SK-N-SH (cell line): ENCODE results near the gene ZPBP2. TPM values are rescaled to one million over a fixed set of nuclear protein-coding genes. Genes with fewer than 3 reads are reported as not detected.

Source experiments
- CTCF ChIA-PET: fragments of 300-600, 350-600 bp; formaldehyde crosslinking; extraction: SDS; loops from one replicate; lab custom pipeline; 2021; lab: Yijun Ruan, JAX
- POLR2A ChIA-PET: fragments of 350-600 bp; sonication (Branson Sonifier 250); formaldehyde crosslinking; extraction: SDS; loops from one replicate; lab custom pipeline; 2020; ENCODE audit warnings: antibody characterized with exemption, inconsistent platforms; lab: Yijun Ruan, JAX
- DNase-seq: peaks from one replicate; pipeline ENCODE4 v3.0.0; 2012
- H2AFZ ChIP-seq: fragments of 200-600 bp; sonication (generic); 2 replicates; pipeline ENCODE4 v1.8.1; 2016; ENCODE audit warnings: antibody characterized with exemption, mild to moderate bottlenecking, low read depth
- H3F3A ChIP-seq: fragments of 200-600 bp; sonication (generic); replicated peaks from 2 replicates; pipeline ENCODE3; 2016; ENCODE audit warnings: antibody characterized with exemption, mild to moderate bottlenecking; ENCODE audit not compliant: insufficient read depth
- H3K27ac ChIP-seq, 2 experiments: fragments of 200-500 bp in 1 of 2; fragments of 200-600 bp in 1 of 2; sonication (Bioruptor generic) in 1 of 2; sonication (generic), shearing (Covaris generic) in 1 of 2; 2 replicates each; pipeline versions ENCODE4 v1.5.1 to v1.6.1; 2014 to 2016; ENCODE audit warnings: low read depth in 2 of 2, inconsistent platforms in 1 of 2, low read length in 1 of 2, mild to moderate bottlenecking in 1 of 2, mixed read lengths in 1 of 2
- H3K27me3 ChIP-seq: fragments of 200-600 bp; sonication (generic), shearing (Covaris generic); 2 replicates; pipeline ENCODE4 v1.6.1; 2016; ENCODE audit warnings: mixed run types; ENCODE audit not compliant: insufficient read depth
- H3K36me3 ChIP-seq, 2 experiments: fragments of 200-500 bp in 1 of 2; fragments of 200-600 bp in 1 of 2; sonication (Bioruptor generic) in 1 of 2; sonication (generic) in 1 of 2; replicated peaks in 1 of 2; 2 replicates each; pipeline versions ENCODE3 to v1.5.1; 2014 to 2016; ENCODE audit warnings: low read length in 1 of 2, mild to moderate bottlenecking in 1 of 2; ENCODE audit not compliant: insufficient read depth in 2 of 2, control insufficient read depth in 1 of 2
- H3K4me1 ChIP-seq, 2 experiments: fragments of 200-500 bp in 1 of 2; fragments of 200-600 bp in 1 of 2; sonication (Bioruptor generic) in 1 of 2; sonication (generic), shearing (Covaris generic) in 1 of 2; 2 replicates each; pipeline versions ENCODE4 v1.5.1 to v1.6.1; 2014 to 2016; ENCODE audit warnings: low read depth in 1 of 2, low read length in 1 of 2, mixed run types in 1 of 2; ENCODE audit not compliant: insufficient read depth in 2 of 2, control insufficient read depth in 1 of 2
- H3K4me2 ChIP-seq: fragments of 200-600 bp; sonication (generic), shearing (Covaris generic); 2 replicates; pipeline ENCODE4 v1.6.1; 2017; ENCODE audit warnings: mixed run types
- H3K4me3 ChIP-seq, 2 experiments: fragments of 200-500 bp in 1 of 2; fragments of 200-600 bp in 1 of 2; sonication (Bioruptor generic) in 1 of 2; sonication (generic), shearing (Covaris generic) in 1 of 2; 2 replicates each; pipeline versions ENCODE4 v1.5.1 to v1.8.1; 2014 to 2016; ENCODE audit warnings: low read depth in 2 of 2, inconsistent platforms in 1 of 2, low read length in 1 of 2, mild to moderate bottlenecking in 1 of 2, mixed read lengths in 1 of 2, moderate library complexity in 1 of 2
- H3K79me2 ChIP-seq: fragments of 200-600 bp; sonication (generic); 2 replicates; pipeline ENCODE4 v1.8.1; 2017; ENCODE audit warnings: mild to moderate bottlenecking; ENCODE audit not compliant: insufficient read depth
- H3K9ac ChIP-seq: fragments of 200-600 bp; sonication (generic); 2 replicates; pipeline ENCODE4 v1.6.1; 2017; ENCODE audit warnings: mixed run types
- H3K9me2 ChIP-seq: fragments of 200-600 bp; sonication (generic); 2 replicates; pipeline ENCODE4 v1.6.1; 2017; ENCODE audit warnings: mixed run types
- H3K9me3 ChIP-seq: fragments of 200-600 bp; sonication (generic); 2 replicates; pipeline ENCODE4 v1.6.1; 2017; ENCODE audit warnings: mixed run types, mild to moderate bottlenecking, moderate library complexity
- H4K20me1 ChIP-seq: fragments of 200-600 bp; sonication (generic); 2 replicates; pipeline ENCODE4 v1.6.1; 2017; ENCODE audit warnings: mild to moderate bottlenecking, mixed run types; ENCODE audit not compliant: insufficient read depth
- CHD2 ChIP-seq: fragments of 150-350 bp; IDR thresholded peaks from 2 replicates; pipeline ENCODE4 v1.6.1; 2018; ENCODE audit warnings: low read length; ENCODE audit not compliant: partially characterized antibody
- CTCF ChIP-seq: fragments of 200-600 bp; sonication (generic); IDR thresholded peaks from 2 replicates; pipeline ENCODE4 v1.6.1; 2017; ENCODE audit warnings: antibody characterized with exemption, mild to moderate bottlenecking, moderate library complexity
- EP300 ChIP-seq, 2 experiments: IDR thresholded peaks; 2 replicates each; pipeline versions ENCODE4 v1.4.0 to v1.6.1; 2012; ENCODE audit warnings: borderline replicate concordance in 1 of 2, low read depth in 1 of 2, low read length in 1 of 2
- EZH2phosphoT487 ChIP-seq: fragments of 200-600 bp; sonication (generic); IDR thresholded peaks from 2 replicates; pipeline ENCODE4 v1.6.1; 2017; ENCODE audit warnings: low read depth, mixed run types, mild to moderate bottlenecking, antibody characterized with exemption, moderate library complexity, borderline replicate concordance
- GABPA ChIP-seq: IDR thresholded peaks from 2 replicates; pipeline ENCODE4 v1.4.0; 2012; ENCODE audit warnings: low read depth, mild to moderate bottlenecking
- GATA2 ChIP-seq: sonication (generic); formaldehyde crosslinking; IDR thresholded peaks from 2 replicates; pipeline ENCODE4 v1.5.0; 2020; ENCODE audit warnings: mild to moderate bottlenecking, missing genetic modification reagents
- IRF3 ChIP-seq: fragments of 150-350 bp; IDR thresholded peaks from 2 replicates; pipeline ENCODE4 v1.6.1; 2016; ENCODE audit warnings: mild to moderate bottlenecking, low read depth, low read length
- JUND ChIP-seq: IDR thresholded peaks from 2 replicates; pipeline ENCODE4 v1.4.0; 2012
- MEF2A ChIP-seq: IDR thresholded peaks from 2 replicates; pipeline ENCODE4 v1.4.0; 2012; ENCODE audit warnings: low read depth, borderline replicate concordance
- MXI1 ChIP-seq: IDR thresholded peaks from 2 replicates; pipeline ENCODE4 v1.6.1; 2012; ENCODE audit warnings: mild to moderate bottlenecking, low read depth, low read length, improper control_type of control experiment
- NFIC ChIP-seq: IDR thresholded peaks from 2 replicates; pipeline ENCODE4 v1.4.0; 2012; ENCODE audit warnings: borderline replicate concordance
- NRF1 ChIP-seq: IDR thresholded peaks from 2 replicates; pipeline ENCODE4 v1.6.1; 2012; ENCODE audit warnings: low read depth, mild to moderate bottlenecking, low read length
- RCOR1 ChIP-seq: fragments of 150-350 bp; IDR thresholded peaks from 2 replicates; pipeline ENCODE4 v1.6.1; 2017; ENCODE audit warnings: antibody characterized with exemption, low read length
- REST ChIP-seq: IDR thresholded peaks from 2 replicates; pipeline ENCODE4 v1.6.1; 2012; ENCODE audit warnings: mild to moderate bottlenecking, low read depth, low read length, moderate library complexity
- RFX5 ChIP-seq: IDR thresholded peaks from 2 replicates; pipeline ENCODE4 v1.6.1; 2012; ENCODE audit warnings: mild to moderate bottlenecking, improper control_type of control experiment, low read length
- SMC3 ChIP-seq: IDR thresholded peaks from 2 replicates; pipeline ENCODE4 v1.6.1; 2012; ENCODE audit warnings: low read depth, low read length, improper control_type of control experiment
- ZBTB33 ChIP-seq: IDR thresholded peaks from 2 replicates; pipeline ENCODE4 v1.4.0; 2012; ENCODE audit warnings: low read depth, borderline replicate concordance
- WGBS: methylation state at CpG from one replicate; pipeline ENCODE4 v1.1.6; 2017; ENCODE audit warnings: low lambda C conversion rate; 5-methylcytosine and 5-hydroxymethylcytosine counted together
- polyA plus RNA-seq, 3 experiments: library from polyadenylated mRNA; depleted of rRNA; stranded (reverse); fragments of >200 nt; gene quantifications; 2 replicates each; pipeline ENCODE4 v1.2.3, GENCODE V29; 2012

Gene ZPBP2
- polyA plus RNA-seq, 1 of the 3 experiments (the other 2 are of a cell fraction) = not detected

- Histone ChIP-seq H3K27me3 (peaks cover 71% of the 10 kb centered on the region), H3K36me3 (no peaks in the 10 kb centered on the region), H4K20me1 (no peaks in the 10 kb centered on the region), H3F3A (no peaks in the 10 kb centered on the region), H3K27ac (no peak overlapping the region), H3K9me2 (no peaks in the 10 kb centered on the region), H3K4me3 (no peak overlapping the region), H3K4me1 (no peaks in the 10 kb centered on the region; a peak in 1 of 4 replicates), H3K9ac (no peak overlapping the region), H3K79me2 (no peaks in the 10 kb centered on the region), H2AFZ (no peak overlapping the region), H3K4me2 (no peak overlapping the region), H3K9me3 (no peaks in the 10 kb centered on the region)
- WGBS = 74% methylated on average over 21 of the region's 21 CpGs
- ChIA-PET POLR2A (no interaction called here), CTCF (no interaction called here)
- TF ChIP-seq RCOR1 (no peak), IRF3 (no peak), CHD2 (no peak), EP300 (IDR thresholded peaks at IDR 0.05; ENCODE audit: borderline replicate concordance in 1 of 2, low read depth in 1 of 2, low read length in 1 of 2) (no peak), RFX5 (no peak), CTCF (no peak), MXI1 (no peak), NFIC (no peak), EZH2phosphoT487 (no peak), SMC3 (no peak), GATA2 (CRISPR knock-in tag) (no peak)
- DNase-seq = no peak
Observed at GRCh38 chr17:39867084-39867879, 720 bp upstream of the ZPBP2 start.

- POLR2A ChIA-PET = no interaction called here
- H2AFZ ChIP-seq = no peak overlapping the region
- 62% methylated on average over 17 of the region's 17 CpGs for WGBS
- TF ChIP-seq JUND = no peak
- TF ChIP-seq MEF2A = no peak
- TF ChIP-seq NFIC = no peak
- no peak for TF ChIP-seq REST
- no peak for TF ChIP-seq GABPA
- TF ChIP-seq EZH2phosphoT487 = no peak
- no peak for TF ChIP-seq EP300 (IDR thresholded peaks at IDR 0.05; ENCODE audit: borderline replicate concordance in 1 of 2, low read depth in 1 of 2, low read length in 1 of 2)
- no peak for TF ChIP-seq NRF1
- no peak for TF ChIP-seq ZBTB33
Observed at GRCh38 chr17:39868554-39868942, 546 bp downstream of the ZPBP2 start.

More at GRCh38 chr17:39868554-39868942, 546 bp downstream of the ZPBP2 start:
- Histone ChIP-seq H3K4me3 (no peak overlapping the region), H4K20me1 (no peaks in the 10 kb centered on the region), H3F3A (no peaks in the 10 kb centered on the region), H3K9me3 (no peaks in the 10 kb centered on the region), H3K4me2 (no peak overlapping the region), H3K27ac (no peak overlapping the region), H3K36me3 (no peaks in the 10 kb centered on the region), H3K9me2 (no peaks in the 10 kb centered on the region), H3K9ac (no peak overlapping the region), H3K79me2 (no peaks in the 10 kb centered on the region), H3K27me3 (peaks cover 59% of the 10 kb centered on the region), H3K4me1 (no peaks in the 10 kb centered on the region; a peak in 1 of 4 replicates)
- DNase-seq = no peak
- CTCF ChIA-PET = no interaction called here
